SU-DHL-6 (cell line): Measurements from ENCODE around the gene EID2B.
A peak's percentile ranks its signal among the peaks of the same experiment; 100 is the strongest.

ENCODE experiments used
- H2AFZ ChIP-seq: fragments of 200-600 bp; sonication (generic); 2 replicates; pipeline ENCODE4 v1.6.1; 2014; ENCODE audit warnings: low read depth, mild to moderate bottlenecking, moderate library complexity, mixed read lengths, antibody characterized with exemption, low read length; ENCODE audit not compliant: severe bottlenecking
- H3F3A ChIP-seq: fragments of 200-600 bp; shearing (Covaris generic); 2 replicates; pipeline ENCODE4 v1.6.0; 2016; ENCODE audit warnings: antibody characterized with exemption, mild to moderate bottlenecking; ENCODE audit not compliant: insufficient read depth
- H3K27ac ChIP-seq: fragments of 200-600 bp; sonication (generic); 2 replicates; pipeline ENCODE4 v1.5.1; 2016; ENCODE audit warnings: low read depth, mild to moderate bottlenecking, low read length, moderate library complexity, mixed read lengths
- H3K27me3 ChIP-seq: fragments of 200-600 bp; sonication (generic), shearing (Covaris generic); 2 replicates; pipeline ENCODE4 v1.6.0; 2014; ENCODE audit warnings: mild to moderate bottlenecking, low read length
- H3K36me3 ChIP-seq: fragments of 200-600 bp; sonication (generic); 2 replicates; pipeline ENCODE4 v1.6.1; 2014; ENCODE audit warnings: mild to moderate bottlenecking, low read length, mixed read lengths
- H3K4me2 ChIP-seq: fragments of 300-600, 200-600 bp; shearing (Covaris generic), sonication (generic); 2 replicates; pipeline ENCODE4 v1.6.0; 2014; ENCODE audit warnings: low read length, low read depth, mild to moderate bottlenecking; ENCODE audit not compliant: poor library complexity, severe bottlenecking
- H3K4me3 ChIP-seq: fragments of 200-600 bp; sonication (generic); 2 replicates; pipeline ENCODE4 v1.5.1; 2014; ENCODE audit warnings: antibody characterized with exemption, low read length, mild to moderate bottlenecking, mixed read lengths; ENCODE audit not compliant: insufficient read depth, poor library complexity, severe bottlenecking
- H3K79me2 ChIP-seq: fragments of 200-600 bp; sonication (generic); 2 replicates; pipeline ENCODE4 v1.6.1; 2014; ENCODE audit warnings: mild to moderate bottlenecking, low read length, moderate library complexity; ENCODE audit not compliant: insufficient read depth
- H3K9ac ChIP-seq: fragments of 200-600 bp; sonication (generic); 2 replicates; pipeline ENCODE4 v1.7.0; 2014; ENCODE audit warnings: mild to moderate bottlenecking, low read length
- H3K9me2 ChIP-seq: fragments of 200-600 bp; sonication (generic); replicated peaks from 2 replicates; pipeline ENCODE4 v1.6.1; 2014; ENCODE audit warnings: low read length; ENCODE audit not compliant: insufficient read depth
- H3K9me3 ChIP-seq: fragments of 200-600 bp; sonication (generic); 2 replicates; pipeline ENCODE4 v1.6.1; 2014; ENCODE audit warnings: low read length, mixed read lengths; ENCODE audit not compliant: insufficient read depth
- H4K20me1 ChIP-seq: fragments of 200-600 bp; sonication (generic); 2 replicates; pipeline ENCODE4 v1.6.1; 2014; ENCODE audit warnings: low read depth, mild to moderate bottlenecking, antibody characterized with exemption, low read length, moderate library complexity, mixed read lengths
- EZH2phosphoT487 ChIP-seq: fragments of 200-600 bp; sonication (generic), shearing (Covaris generic); conservative IDR thresholded peaks from 2 replicates; pipeline ENCODE4 v1.6.1; 2018; ENCODE audit warnings: mild to moderate bottlenecking, antibody characterized with exemption, low read length, moderate library complexity, mixed read lengths
- TF ChIP-seq, protein P1 (sequence below): fragments of 200-600 bp; sonication (generic); IDR thresholded peaks from one replicate; pipeline ENCODE4 v1.5.1; 2017; ENCODE audit warnings: antibody characterized with exemption, mild to moderate bottlenecking, low read length, moderate library complexity; ENCODE audit not compliant: insufficient read depth, poor library complexity, severe bottlenecking

The EID2B gene

DNA sequence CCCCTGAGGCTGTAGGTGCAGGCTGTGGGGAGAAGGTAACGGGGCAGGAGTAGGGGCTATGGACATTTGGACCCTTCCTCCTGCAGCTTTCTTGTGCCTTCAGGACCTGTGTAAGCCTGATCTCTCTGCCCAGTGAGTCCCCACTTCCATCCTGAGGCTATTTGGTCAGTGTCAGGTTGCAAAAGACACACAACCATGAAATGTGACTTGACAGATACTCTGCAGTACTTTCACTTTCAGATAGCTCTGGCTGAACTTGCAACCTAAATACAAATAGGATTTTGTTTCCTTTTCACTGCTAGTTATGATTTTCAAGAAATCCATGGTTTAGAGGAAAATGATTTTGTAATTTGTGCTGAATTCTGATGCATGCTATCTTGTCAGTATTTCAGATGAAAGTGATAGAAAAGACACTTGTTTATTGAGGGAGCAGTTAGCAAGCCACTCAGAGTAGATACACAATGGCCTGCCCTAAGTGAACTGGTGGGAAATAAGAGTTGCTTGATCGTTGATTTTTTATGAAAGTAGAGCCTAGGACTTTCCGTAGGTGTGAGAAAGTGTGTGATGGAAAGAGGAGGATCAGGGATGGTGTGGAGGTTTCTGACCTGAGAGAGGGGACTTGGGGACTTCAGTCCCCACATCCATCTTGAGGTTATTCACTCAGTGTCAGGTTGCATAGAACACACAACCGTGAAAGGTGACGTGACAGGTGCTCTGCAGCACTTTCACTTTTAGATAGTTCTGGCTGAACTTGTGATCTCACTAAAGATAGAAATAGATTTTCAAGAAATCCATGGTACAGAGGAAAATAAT, 25.4 kb upstream of the EID2B start:
- Histone ChIP-seq H3K27me3 (no peaks in the 10 kb centered on the region), H3K9me3 (no peaks in the 10 kb centered on the region), H3K9ac (no peak overlapping the region), H3K9me2 (no peaks in the 10 kb centered on the region), H2AFZ (no peak overlapping the region), H3K79me2 (no peaks in the 10 kb centered on the region), H4K20me1 (no peaks in the 10 kb centered on the region), H3F3A (no peaks in the 10 kb centered on the region), H3K4me3 (no peak overlapping the region), H3K27ac (no peak overlapping the region), H3K4me2 (peak overlapping the region; percentile 44), H3K36me3 (no peaks in the 10 kb centered on the region)
- TF ChIP-seq, protein P1, sequence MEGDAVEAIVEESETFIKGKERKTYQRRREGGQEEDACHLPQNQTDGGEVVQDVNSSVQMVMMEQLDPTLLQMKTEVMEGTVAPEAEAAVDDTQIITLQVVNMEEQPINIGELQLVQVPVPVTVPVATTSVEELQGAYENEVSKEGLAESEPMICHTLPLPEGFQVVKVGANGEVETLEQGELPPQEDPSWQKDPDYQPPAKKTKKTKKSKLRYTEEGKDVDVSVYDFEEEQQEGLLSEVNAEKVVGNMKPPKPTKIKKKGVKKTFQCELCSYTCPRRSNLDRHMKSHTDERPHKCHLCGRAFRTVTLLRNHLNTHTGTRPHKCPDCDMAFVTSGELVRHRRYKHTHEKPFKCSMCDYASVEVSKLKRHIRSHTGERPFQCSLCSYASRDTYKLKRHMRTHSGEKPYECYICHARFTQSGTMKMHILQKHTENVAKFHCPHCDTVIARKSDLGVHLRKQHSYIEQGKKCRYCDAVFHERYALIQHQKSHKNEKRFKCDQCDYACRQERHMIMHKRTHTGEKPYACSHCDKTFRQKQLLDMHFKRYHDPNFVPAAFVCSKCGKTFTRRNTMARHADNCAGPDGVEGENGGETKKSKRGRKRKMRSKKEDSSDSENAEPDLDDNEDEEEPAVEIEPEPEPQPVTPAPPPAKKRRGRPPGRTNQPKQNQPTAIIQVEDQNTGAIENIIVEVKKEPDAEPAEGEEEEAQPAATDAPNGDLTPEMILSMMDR, result no peak
- TF ChIP-seq EZH2phosphoT487, result no peak

DNA sequence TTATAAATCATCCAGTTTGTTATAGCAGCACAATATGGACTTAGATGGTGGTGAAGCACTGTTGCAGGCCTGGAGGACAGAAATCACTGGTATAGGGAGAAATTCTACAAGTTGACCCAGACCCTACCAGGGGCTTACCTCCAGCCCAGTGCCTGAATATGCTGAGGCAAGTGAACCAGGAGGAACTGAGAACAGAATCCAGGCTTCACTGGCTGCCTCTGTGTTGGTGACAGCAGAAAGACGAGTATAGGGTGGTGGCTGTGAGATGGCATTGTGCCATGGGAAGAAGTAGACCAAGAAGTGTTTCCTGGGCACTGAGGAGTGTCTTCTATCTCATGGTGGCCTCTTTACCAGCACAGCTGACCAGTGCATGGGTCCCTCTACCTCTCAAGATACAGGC, 23.2 kb upstream of the EID2B start:
- no peak for TF ChIP-seq EZH2phosphoT487
- TF ChIP-seq, protein P1, result no peak
- Histone ChIP-seq H4K20me1 (no peaks in the 10 kb centered on the region), H3K9me3 (no peaks in the 10 kb centered on the region), H3K27me3 (no peaks in the 10 kb centered on the region), H2AFZ (no peak overlapping the region), H3K27ac (no peak overlapping the region), H3K9ac (no peak overlapping the region), H3K79me2 (no peaks in the 10 kb centered on the region), H3K4me3 (no peak overlapping the region), H3K4me2 (no peak overlapping the region), H3K36me3 (no peaks in the 10 kb centered on the region), H3F3A (no peaks in the 10 kb centered on the region), H3K9me2 (no peaks in the 10 kb centered on the region)

DNA sequence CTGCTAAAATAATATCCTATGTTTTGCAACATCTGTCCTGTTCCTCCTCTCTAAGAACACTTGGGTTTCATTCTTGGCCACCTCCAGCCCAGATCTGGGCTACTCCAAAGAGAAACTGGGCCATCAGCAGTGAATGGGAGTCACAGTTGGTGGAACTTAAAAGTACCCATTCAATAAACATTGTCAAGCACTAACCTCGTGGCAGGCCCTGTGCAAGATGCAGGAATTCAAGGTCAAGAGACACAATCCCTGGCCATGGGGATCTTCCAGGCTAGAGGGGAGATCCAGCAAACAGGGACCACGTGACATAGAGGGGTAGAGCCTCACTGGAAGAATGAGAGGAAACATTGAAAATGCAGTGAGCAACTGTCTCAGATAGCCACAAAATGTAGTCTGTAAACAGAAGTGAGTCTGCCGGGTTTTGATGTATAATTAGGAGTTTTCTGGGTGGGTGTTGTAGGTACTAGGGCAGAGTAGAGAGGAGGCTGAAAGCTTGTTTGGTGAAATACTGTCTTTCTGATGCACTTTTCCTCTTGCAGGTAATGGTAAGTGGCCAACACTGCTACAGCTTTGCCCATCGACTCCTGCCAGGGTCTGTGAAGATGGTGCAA, 22.2 kb upstream of the EID2B start:
- no peak overlapping the region for H3K9ac ChIP-seq
- no peaks in the 10 kb centered on the region for H3F3A ChIP-seq
- no peaks in the 10 kb centered on the region for H3K9me2 ChIP-seq
- H3K79me2 ChIP-seq, result no peaks in the 10 kb centered on the region
- H3K27me3 ChIP-seq, result no peaks in the 10 kb centered on the region
- no peaks in the 10 kb centered on the region for H3K9me3 ChIP-seq
- H3K4me2 ChIP-seq, result no peak overlapping the region
- no peak overlapping the region for H3K27ac ChIP-seq
- H3K4me3 ChIP-seq, result no peak overlapping the region
- no peaks in the 10 kb centered on the region for H4K20me1 ChIP-seq
- no peaks in the 10 kb centered on the region for H3K36me3 ChIP-seq
- no peak overlapping the region for H2AFZ ChIP-seq
- TF ChIP-seq, protein P1, result no peak
- no peak for TF ChIP-seq EZH2phosphoT487
